ENCODE data around the gene FGF1. TPM values are rescaled to one million over a fixed set of nuclear protein-coding genes. Genes with fewer than 3 reads are reported as not detected.

Gene FGF1
- total and polyA plus RNA-seq, 2 donors (not counting 3 experiments of a cell fraction or from before 2014, with no cell fraction given): not detected

DNA sequence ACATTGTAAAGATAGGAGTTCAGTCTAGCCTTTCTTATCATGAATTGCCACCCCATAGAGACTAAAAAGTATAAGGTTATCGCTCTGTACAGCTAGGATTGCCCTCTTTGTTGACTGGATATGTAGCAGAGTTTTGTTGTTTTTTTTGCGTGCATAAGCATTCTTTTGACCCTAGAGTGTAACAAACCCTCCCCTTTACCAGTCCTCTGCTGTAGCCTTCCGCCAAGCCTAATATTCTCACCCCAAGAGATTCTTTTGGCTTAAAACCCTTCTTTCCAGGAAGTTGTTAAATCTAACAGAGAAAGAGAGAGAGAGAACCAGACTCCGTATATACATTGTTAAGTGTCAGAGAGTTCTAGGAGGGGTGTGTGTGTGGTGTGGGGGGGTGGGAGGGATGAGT, 113.9 kb downstream of the FGF1 start:
- dilution Hi-C loops (cut with MboI; ENCODE audit: extremely low pct_ligation_motif_present, low sequenced_read_pairs): no loop called here
- no peaks in the 10 kb centered on the region for H3K36me3 ChIP-seq (ENCODE audit: control insufficient read depth in 2 of 2, extremely low read depth in 1 of 2, insufficient read depth in 2 of 2, low read length in 2 of 2)

More for the DNA sequence above, 113.9 kb downstream of the FGF1 start:
- Histone ChIP-seq H3K4me3 (replicated peaks in 1 of 3; ENCODE audit: insufficient read depth in 1 of 3, low read depth in 1 of 3, low read length in 3 of 3) (no peak overlapping the region), H3K79me2 (ENCODE audit: control insufficient read depth, insufficient read depth, low read length) (no peaks in the 10 kb centered on the region), H3K9me1 (replicated peaks; ENCODE audit: control insufficient read depth, extremely low read depth, insufficient read depth, low read length) (no peaks in the 10 kb centered on the region), H3K27me3 (ENCODE audit: control insufficient read depth in 2 of 2, insufficient read depth in 2 of 2, low read length in 2 of 2) (peaks cover 0 to 2% of the 10 kb centered on the region in 2 experiments), H4K20me1 (replicated peaks; ENCODE audit: control insufficient read depth, extremely low read depth, insufficient read depth, low read length) (no peaks in the 10 kb centered on the region), H3K9ac (replicated peaks; ENCODE audit: extremely low read depth, insufficient read depth, low read length) (no peak overlapping the region), H3K4me1 (ENCODE audit: control insufficient read depth, extremely low read depth, insufficient read depth, low read length) (no peaks in the 10 kb centered on the region), H3K4me2 (ENCODE audit: insufficient read depth, low read length) (no peak overlapping the region), H3K27ac (ENCODE audit: insufficient read depth, low read depth, low read length) (no peak overlapping the region), H3K9me3 (replicated peaks; ENCODE audit: control insufficient read depth, insufficient read depth, low read length) (no peaks in the 10 kb centered on the region), H2AFZ (ENCODE audit: low read depth, low read length) (no peak overlapping the region)
- intact Hi-C loops (cut with micrococcal nuclease): no loop called here
- CTCF ChIA-PET: interaction anchor here (1.0 to 1.9 kb wide), 4 partner anchors 11 to 26 kb away, joined by 3 to 14 read pairs (median 3); no protein-coding TSS in a partner anchor
- TF ChIP-seq, protein P1, sequence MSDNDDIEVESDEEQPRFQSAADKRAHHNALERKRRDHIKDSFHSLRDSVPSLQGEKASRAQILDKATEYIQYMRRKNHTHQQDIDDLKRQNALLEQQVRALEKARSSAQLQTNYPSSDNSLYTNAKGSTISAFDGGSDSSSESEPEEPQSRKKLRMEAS (IDR thresholded peaks at IDR 0.05; ENCODE audit: insufficient read depth, insufficient read length): no peak
- TF ChIP-seq POLR2A (IDR thresholded peaks at IDR 0.05; ENCODE audit: low read depth, low read length) (no peak), FOS (IDR thresholded peaks at IDR 0.05; ENCODE audit: borderline replicate concordance, insufficient read depth, low read length) (no peak), EZH2 (IDR thresholded peaks at IDR 0.05; ENCODE audit: borderline replicate concordance, low read depth, low read length, severe bottlenecking) (no peak), JUN (IDR thresholded peaks at IDR 0.05; ENCODE audit: borderline replicate concordance, insufficient read depth, insufficient read length, low read depth) (no peak), MYC (IDR thresholded peaks at IDR 0.05; ENCODE audit: low read depth, low read length) (no peak), GATA2 (IDR thresholded peaks at IDR 0.05; ENCODE audit: insufficient read depth, insufficient read length, low read depth, low read length) (no peak)
- TF ChIP-seq, protein P2, sequence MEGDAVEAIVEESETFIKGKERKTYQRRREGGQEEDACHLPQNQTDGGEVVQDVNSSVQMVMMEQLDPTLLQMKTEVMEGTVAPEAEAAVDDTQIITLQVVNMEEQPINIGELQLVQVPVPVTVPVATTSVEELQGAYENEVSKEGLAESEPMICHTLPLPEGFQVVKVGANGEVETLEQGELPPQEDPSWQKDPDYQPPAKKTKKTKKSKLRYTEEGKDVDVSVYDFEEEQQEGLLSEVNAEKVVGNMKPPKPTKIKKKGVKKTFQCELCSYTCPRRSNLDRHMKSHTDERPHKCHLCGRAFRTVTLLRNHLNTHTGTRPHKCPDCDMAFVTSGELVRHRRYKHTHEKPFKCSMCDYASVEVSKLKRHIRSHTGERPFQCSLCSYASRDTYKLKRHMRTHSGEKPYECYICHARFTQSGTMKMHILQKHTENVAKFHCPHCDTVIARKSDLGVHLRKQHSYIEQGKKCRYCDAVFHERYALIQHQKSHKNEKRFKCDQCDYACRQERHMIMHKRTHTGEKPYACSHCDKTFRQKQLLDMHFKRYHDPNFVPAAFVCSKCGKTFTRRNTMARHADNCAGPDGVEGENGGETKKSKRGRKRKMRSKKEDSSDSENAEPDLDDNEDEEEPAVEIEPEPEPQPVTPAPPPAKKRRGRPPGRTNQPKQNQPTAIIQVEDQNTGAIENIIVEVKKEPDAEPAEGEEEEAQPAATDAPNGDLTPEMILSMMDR (IDR thresholded peaks at IDR 0.05; ENCODE audit: extremely low read depth in 1 of 2, insufficient read depth in 1 of 2, low read depth in 1 of 2, low read length in 2 of 2): no peak
- no TSS peak for BruUV-seq (replicated peaks)
- POLR2A ChIA-PET: no interaction called here
- DNase-seq (ENCODE audit: low read depth, low spot score) (no peak), FAIRE-seq (no peak)

Measured in endothelial cell of umbilical vein (primary cell).